Activated naive CD4-positive, alpha-beta T cell (primary cell): ENCODE measurements around the gene ZNF330.

Experiments used
- DNase-seq, 4 experiments: peaks; one replicate each; lab custom pipeline; 2025; lab: John Stamatoyannopoulos, UW

ZNF330 gene

DNA sequence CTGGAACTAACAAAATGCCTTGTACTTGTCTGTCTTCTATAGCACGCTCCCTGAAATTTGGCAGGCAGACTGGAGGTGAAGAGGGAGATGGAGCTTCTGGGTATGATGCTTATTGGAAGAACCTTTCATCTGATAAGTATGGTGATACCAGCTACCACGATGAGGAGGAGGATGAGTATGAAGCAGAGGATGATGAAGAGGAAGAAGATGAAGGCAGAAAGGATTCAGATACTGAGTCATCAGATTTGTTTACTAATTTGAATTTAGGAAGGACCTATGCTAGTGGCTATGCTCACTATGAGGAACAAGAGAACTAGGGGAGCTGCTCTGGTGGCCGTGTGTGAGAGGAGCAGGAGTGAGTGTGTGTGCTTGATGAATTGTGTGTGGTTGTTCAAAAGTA is 13.0 kb downstream of the ZNF330 start:
- no peak for DNase-seq

DNA sequence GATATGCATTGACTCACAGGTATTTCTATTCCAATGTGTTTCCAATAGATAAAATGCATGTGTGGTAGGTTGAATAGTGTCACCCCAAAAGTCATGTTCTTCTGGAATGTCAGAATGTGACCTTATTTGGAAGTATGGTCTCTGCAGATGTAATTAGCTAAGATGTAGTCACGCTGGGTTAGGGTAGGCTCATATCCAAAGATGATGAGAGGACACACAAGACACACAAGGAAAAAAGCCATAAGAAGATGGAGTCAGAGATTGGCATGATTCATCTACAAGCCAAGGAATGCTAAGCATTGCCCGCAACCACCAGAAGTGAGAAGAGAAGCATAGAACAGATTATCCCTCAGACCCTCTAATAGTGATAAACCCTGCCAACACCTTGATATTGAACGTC is 17.5 kb downstream of the ZNF330 start:
- DNase-seq = no peak

DNA sequence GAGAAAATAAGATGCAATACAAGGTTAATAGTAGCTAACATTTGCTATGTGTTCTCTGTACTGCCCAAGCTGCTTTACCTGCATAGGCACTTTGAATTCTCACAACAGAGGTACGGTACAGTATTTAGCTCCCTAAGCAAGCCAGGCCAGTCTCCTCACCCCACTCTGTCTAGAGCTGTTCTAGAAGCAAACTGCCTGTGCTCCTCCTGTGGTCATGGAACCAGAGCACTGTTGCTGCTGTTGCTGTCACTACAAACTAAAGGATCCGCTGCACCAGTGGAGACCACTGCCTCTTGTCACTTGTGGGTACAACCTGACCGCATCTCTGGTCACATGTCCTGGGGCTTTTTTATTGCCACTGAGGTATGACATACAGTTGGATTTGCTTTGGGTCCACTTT is 19.6 kb downstream of the ZNF330 start:
- DNase-seq = no peak

DNA sequence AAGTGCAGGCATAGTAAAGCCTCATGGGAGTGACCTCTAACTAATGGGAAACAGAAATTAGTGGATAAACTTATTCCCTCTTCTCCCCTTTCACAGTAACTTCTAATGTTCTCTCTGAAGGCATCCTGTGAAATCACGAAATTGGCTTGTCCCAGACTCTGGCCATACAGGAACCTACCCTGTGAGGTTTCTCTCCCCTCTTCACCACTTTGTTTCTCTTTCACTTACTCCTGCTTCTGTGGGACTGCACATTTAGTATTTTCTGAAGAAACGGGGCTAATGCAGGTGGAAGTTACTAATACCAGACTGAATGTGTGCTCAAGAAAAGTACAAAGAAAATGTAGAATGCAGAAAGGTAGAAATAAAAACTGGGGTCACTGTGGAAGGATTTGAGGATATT is 20.0 kb downstream of the ZNF330 start:
- no peak for DNase-seq

DNA sequence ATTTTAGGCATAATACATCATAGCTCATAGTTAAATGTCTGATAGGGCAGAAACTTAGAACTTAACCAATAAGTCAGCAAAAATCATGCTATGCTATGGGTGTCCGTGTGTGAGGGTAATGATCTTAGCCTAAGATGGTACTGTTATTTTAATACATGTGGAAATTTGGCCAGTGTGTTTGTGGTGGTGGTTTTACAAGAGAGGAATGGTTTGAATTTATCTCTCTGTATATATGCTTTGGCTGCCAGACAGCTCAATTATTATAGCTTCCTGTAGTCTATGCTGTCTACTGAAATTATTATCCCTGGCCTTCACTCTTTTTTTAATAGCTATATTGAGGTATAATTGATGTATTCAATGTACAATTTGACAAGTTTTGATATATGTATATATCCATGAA is 21.3 kb downstream of the ZNF330 start:
- DNase-seq = no peak

DNA sequence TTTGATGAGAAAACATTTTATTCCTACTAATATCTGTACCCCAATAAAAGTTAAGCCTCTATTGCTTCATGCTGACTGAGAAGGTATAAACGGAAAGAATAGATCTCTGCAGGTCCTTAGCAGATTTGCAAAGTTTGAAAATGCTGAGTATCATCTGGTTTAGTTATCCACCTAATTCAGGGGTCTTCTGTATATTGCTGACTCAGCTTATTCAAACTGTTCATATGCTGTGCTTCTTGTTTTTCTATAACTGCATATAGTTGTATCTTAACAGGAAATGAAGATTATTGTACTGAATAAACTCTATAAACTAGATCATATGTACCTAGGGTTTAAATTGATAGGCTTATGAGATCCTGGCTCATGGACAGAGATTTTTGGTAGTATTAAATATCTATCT is 23.7 kb downstream of the ZNF330 start:
- no peak for DNase-seq

DNA sequence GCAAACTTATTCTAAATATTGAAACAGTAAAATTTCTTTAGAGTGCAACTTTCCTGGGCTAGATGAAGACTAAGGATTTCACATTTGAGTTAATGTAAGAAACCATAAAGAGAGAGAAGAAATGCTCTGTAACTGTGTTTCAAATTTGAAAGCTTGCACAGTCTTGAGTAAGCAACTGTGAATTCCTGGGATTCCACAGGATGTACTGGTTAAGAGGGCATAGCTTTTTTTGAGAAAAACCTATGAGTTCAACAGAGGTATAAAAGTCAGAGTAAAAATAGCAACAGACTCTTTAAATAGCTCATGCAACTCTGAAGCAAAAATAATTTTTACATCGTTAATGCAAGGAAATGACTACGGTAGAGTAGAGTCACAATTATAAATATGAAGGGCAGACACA is 25.5 kb downstream of the ZNF330 start:
- DNase-seq = no peak

DNA sequence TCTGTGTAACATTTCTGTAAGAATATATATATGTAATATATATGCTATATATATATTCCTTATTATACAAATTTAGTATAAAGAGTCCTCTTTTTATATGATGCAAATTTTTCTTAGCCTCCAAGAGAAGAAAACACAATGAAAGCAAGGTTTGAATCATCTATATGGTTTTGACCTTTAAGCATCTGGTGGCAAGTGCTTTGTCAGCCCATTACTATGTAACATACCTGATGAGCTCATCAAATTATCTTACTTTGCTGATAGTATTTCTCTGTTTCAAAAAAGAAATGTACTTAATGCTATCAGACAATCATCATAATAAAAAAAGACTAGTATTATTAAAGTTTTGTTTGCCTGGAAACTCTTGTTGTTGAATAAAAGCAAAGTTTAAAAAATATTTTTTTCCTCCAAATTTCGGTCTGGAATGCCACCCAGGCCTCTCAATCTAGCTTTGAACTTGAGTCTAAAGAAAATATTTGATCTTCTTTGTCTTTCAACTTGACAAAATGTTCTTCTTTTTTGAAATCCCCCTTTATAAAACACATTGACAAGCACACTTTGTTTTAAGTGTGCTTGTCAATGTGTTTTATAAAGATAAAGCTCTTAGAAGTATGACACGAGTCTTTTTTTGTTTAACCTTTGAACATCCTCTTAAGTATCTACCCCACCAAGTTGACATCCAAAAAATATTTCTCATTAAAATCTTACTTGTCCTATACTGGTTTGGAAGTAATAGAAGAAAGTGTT is 26.2 kb downstream of the ZNF330 start:
- DNase-seq = no peak

DNA sequence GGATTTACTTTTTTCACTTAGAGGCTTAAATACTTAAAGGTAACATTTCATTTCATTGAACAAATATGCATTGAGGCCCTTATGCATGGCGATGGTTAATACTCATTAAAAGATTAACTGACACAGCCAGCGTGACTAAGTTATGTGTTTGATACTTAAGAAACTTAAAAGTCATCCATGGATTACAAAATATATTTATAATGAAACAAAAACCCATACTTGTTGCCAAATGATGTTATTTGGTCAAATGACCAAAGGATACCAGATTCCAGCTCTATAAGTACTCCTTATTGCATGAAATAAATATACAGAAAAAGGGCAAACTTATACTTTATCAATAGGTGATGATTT is 26.7 kb downstream of the ZNF330 start:
- no peak for DNase-seq

DNA sequence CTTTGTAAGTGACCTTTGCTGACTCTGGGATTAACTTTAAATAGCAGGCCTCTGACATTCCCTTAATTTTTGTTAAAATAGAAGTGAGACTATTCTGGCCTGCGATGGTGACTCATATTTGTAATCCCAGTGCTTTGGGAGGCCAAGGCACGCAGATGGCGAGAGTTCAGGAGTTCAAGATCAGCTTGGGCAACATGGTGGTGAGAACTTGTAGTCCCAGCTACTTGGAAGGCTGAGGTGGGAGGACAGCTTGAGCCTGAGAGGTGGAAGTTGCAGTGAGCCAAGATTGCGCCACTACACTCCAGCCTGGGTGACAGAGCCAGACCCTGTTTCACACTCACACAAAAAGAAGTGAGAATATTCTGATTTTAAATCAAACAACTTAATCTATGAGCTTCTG is 27.3 kb downstream of the ZNF330 start:
- DNase-seq = no peak

DNA sequence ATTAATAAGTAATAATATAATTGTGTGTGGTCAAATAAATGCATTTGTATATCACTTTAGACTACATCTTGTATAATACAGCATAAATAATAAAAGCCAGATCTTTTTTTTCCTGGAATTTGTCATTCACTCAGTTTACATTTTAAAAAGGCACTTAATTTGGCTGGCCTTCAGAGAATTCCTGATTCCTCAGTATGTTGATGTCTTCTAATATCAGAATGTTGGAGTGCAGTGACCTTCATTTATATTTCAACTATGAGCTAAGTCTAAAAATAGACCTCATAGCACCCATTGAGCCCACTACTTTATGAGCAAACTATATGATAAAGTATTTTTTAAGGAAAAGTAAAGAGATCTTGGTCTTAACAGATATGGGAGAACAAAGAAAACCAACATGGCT is 27.8 kb downstream of the ZNF330 start:
- DNase-seq = no peak

DNA sequence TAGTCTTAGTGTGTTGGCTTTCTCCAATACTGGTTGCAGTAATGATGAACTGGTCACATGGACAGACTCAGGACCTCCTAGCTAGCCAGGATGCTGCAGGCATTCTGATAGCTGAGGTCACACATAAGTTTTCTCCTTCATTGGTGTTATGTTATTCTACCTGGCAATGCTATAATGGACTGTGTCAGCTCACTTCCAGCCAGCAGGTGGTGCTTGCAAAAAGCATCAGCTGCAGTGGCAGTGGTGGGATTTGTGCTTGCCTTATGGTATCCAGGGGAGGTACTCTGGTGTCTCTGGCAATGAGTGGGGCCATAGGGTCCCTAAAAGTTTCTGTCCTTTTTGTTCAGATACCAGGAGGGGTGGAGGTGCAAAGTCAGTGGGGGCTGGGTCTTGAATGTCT is 33.6 kb downstream of the ZNF330 start:
- no peak for DNase-seq

DNA sequence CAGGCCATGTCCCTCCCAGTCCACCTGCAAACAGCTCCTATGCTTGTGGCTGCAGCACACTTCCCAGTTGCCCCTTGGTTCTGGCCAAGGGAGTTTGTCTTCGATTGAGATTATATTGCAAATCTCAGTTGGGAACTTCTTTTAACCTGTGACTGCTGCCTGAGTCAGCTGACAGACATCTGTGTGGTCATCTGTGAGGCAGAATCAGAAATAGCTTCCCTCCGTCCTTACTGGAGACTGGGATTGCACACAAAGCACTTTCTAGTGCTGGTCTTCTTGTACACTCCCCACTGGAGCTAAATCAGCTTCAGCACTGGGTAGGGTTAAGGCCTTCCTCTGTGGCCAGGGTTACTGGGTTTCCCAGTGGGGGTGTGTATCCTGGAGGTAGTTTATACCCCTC is 34.3 kb downstream of the ZNF330 start:
- no peak for DNase-seq

DNA sequence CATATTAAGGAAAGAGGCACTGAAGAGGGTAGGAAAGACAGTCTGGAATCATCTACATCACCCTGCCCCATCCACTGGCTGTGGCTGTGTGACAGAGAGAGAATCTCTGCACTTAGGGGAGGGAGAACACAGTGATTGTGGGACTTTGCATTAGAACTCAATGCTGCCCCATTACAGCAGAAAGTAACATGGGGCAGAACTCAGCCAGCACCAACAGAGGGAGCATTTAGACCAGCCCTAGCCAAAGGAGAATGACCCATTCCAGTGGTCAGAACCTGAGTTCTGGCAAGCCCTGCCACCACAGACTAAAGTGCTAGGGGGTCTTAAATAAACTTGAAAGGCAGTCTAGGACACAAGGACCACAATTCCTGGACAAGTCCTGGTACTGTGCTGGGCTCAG is 37.9 kb downstream of the ZNF330 start:
- no peak for DNase-seq

DNA sequence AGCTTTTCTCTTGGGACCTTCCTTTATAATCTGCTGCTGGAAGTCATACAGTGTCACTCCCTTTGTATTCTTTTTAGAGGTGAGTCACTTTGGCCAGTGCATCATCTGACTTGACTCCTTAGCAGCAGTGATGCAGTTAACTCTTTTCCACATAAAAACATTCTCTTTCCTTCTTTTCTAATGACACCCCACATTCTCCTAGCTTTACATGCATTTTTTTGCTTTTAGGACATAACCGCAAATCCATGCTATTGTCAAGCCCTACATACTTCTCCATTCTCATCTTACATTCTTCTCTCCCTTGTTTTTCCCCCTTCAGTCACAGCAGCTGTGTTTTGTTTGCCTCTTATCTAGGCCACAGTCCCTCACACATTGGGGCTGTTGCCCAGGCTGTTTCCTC is 55.1 kb downstream of the ZNF330 start:
- DNase-seq = no peak

DNA sequence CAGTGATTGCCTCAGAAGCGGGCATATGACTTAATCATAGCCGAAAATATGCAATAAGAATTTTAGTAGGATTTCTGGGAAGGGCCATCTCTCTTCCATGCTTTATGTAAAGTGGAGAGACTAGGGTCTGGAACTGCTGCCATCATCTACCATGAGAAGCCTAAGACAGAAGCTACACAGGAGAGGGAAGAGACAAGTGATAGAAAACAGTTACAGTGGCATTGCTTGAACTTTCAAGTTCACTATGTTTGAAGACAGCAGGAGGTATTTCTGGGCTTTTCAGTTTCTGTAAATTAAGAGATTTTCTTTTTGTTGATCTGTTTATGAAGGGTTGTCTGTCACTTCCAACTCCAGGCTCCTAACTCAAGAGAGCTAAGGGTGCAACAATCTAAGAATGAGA is 62.5 kb downstream of the ZNF330 start:
- no peak for DNase-seq

DNA sequence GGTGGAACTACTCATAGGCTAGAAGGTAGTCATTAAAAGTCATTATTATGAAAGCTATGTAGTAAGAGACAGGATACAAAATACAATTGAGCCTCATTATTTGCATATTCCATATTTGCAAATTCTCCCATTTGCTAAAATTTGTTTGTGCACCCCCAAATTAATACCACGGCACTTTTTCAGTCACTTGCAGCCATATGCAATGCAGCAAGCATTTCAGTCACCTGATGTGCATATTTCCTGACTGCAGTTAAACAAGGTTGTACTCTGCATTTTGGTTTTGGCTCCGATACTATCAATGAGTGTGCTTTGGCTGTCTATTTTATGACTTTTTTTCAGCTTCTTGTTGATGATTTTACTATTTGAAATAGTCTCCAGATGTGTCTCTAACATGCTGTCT is 62.9 kb downstream of the ZNF330 start:
- DNase-seq = no peak
